ENCODE measurements around the gene UST.

The UST gene

GRCh38 chr6:148824960-148825359, 78.1 kb downstream of the UST start:
- Histone ChIP-seq H3K27me3 (ENCODE audit: control insufficient read depth, insufficient read depth, low read length) (no peaks in the 10 kb centered on the region), H3K79me2 (peaks cover 8% of the 10 kb centered on the region), H3K4me1 (no peaks in the 10 kb centered on the region), H3K36me3 (ENCODE audit: control insufficient read depth, insufficient read depth, low read length) (no peaks in the 10 kb centered on the region), H3K27ac (no peak overlapping the region), H3K9ac (no peak overlapping the region), H3K4me3 (ENCODE audit: low read depth, low read length) (no peak overlapping the region), H3K9me3 (ENCODE audit: control insufficient read depth, low read length) (no peaks in the 10 kb centered on the region), H3K4me2 (ENCODE audit: low read length) (no peak overlapping the region), H2AFZ (no peak overlapping the region)
- TF ChIP-seq CTCF (IDR thresholded peaks at IDR 0.05): no peak

- Histone ChIP-seq H3K9ac (no peak overlapping the region), H3K27ac (no peak overlapping the region), H3K4me3 (ENCODE audit: low read depth, low read length) (no peak overlapping the region), H3K9me3 (ENCODE audit: control insufficient read depth, low read length) (no peaks in the 10 kb centered on the region), H3K27me3 (ENCODE audit: control insufficient read depth, insufficient read depth, low read length) (no peaks in the 10 kb centered on the region), H3K79me2 (peaks cover 10% of the 10 kb centered on the region), H3K4me2 (ENCODE audit: low read length) (no peak overlapping the region), H3K36me3 (ENCODE audit: control insufficient read depth, insufficient read depth, low read length) (no peaks in the 10 kb centered on the region), H2AFZ (no peak overlapping the region), H3K4me1 (peaks cover 3% of the 10 kb centered on the region)
- no peak for TF ChIP-seq CTCF (IDR thresholded peaks at IDR 0.05)
These were observed 78.7 kb downstream of the UST start for GRCh38 chr6:148825492-148825891.

- Histone ChIP-seq H3K4me2 (ENCODE audit: low read length) (no peak overlapping the region), H3K36me3 (ENCODE audit: control insufficient read depth, insufficient read depth, low read length) (no peaks in the 10 kb centered on the region), H3K4me3 (ENCODE audit: low read depth, low read length) (no peak overlapping the region), H3K27ac (no peak overlapping the region), H3K9me3 (ENCODE audit: control insufficient read depth, low read length) (no peaks in the 10 kb centered on the region), H3K4me1 (peaks cover 3% of the 10 kb centered on the region), H3K9ac (no peak overlapping the region), H3K27me3 (ENCODE audit: control insufficient read depth, insufficient read depth, low read length) (no peaks in the 10 kb centered on the region), H3K79me2 (peaks cover 10% of the 10 kb centered on the region), H2AFZ (no peak overlapping the region)
- TF ChIP-seq CTCF (IDR thresholded peaks at IDR 0.05): no peak
These were observed 80.7 kb downstream of the UST start for GRCh38 chr6:148827416-148828045.

- Histone ChIP-seq H3K79me2 (peaks cover 10% of the 10 kb centered on the region), H3K27ac (no peak overlapping the region), H2AFZ (no peak overlapping the region), H3K4me2 (ENCODE audit: low read length) (no peak overlapping the region), H3K9ac (no peak overlapping the region), H3K4me3 (ENCODE audit: low read depth, low read length) (no peak overlapping the region), H3K36me3 (ENCODE audit: control insufficient read depth, insufficient read depth, low read length) (no peaks in the 10 kb centered on the region), H3K9me3 (ENCODE audit: control insufficient read depth, low read length) (no peaks in the 10 kb centered on the region), H3K27me3 (ENCODE audit: control insufficient read depth, insufficient read depth, low read length) (no peaks in the 10 kb centered on the region), H3K4me1 (peaks cover 3% of the 10 kb centered on the region)
- TF ChIP-seq CTCF (IDR thresholded peaks at IDR 0.05): no peak
These were observed 81.2 kb downstream of the UST start for GRCh38 chr6:148828047-148828446.

GRCh38 chr6:148829415-148830101, 82.7 kb downstream of the UST start:
- Histone ChIP-seq H3K36me3 (ENCODE audit: control insufficient read depth, insufficient read depth, low read length) (no peaks in the 10 kb centered on the region), H2AFZ (no peak overlapping the region), H3K9me3 (ENCODE audit: control insufficient read depth, low read length) (no peaks in the 10 kb centered on the region), H3K4me2 (ENCODE audit: low read length) (no peak overlapping the region), H3K4me1 (peaks cover 3% of the 10 kb centered on the region), H3K27me3 (ENCODE audit: control insufficient read depth, insufficient read depth, low read length) (no peaks in the 10 kb centered on the region), H3K79me2 (peaks cover 10% of the 10 kb centered on the region), H3K4me3 (ENCODE audit: low read depth, low read length) (no peak overlapping the region), H3K27ac (no peak overlapping the region), H3K9ac (no peak overlapping the region)
- TF ChIP-seq CTCF (IDR thresholded peaks at IDR 0.05): no peak

Data from parathyroid adenoma (tissue), 2 donors.